Prostate gland (tissue), 2 donors: ENCODE results near the gene NUDCD3. TPM values are rescaled to one million over a fixed set of nuclear protein-coding genes. Genes with fewer than 3 reads are reported as not detected.

ENCODE experiments used
- DNase-seq: peaks from one replicate; pipeline ENCODE4 v3.0.0-alpha.2; 2019; ENCODE audit warnings: low spot score
- H3K27ac ChIP-seq, 2 donors: fragments of 200-600 bp; sonication (generic); 2 replicates each; pipeline ENCODE4 v1.5.1; 2017 to 2019
- H3K27me3 ChIP-seq: fragments of 200-600 bp; sonication (generic); replicated peaks from 2 replicates; pipeline ENCODE4 v1.5.1; 2019; ENCODE audit not compliant: insufficient read depth
- H3K36me3 ChIP-seq, 2 donors: fragments of 200-600 bp; sonication (generic); 1 replicate in 1 of 2; 2 replicates in 1 of 2; pipeline versions ENCODE4 v1.5.1 to v1.8.1; 2017 to 2019
- H3K4me1 ChIP-seq: fragments of 200-600 bp; sonication (generic); replicated peaks from 2 replicates; pipeline ENCODE4 v1.5.1; 2019
- H3K4me3 ChIP-seq, 2 donors: fragments of 200-600 bp; sonication (generic); 2 replicates each; pipeline ENCODE4 v1.5.1; 2017 to 2019
- H3K9me3 ChIP-seq: fragments of 200-600 bp; sonication (generic); 2 replicates; pipeline ENCODE4 v1.5.1; 2017
- CTCF ChIP-seq, 4 experiments: fragments of 200-600 bp in 2 of 4; fragments of 450-650 bp in 2 of 4; sonication (generic) in 2 of 4; IDR thresholded peaks; 1 replicate in 3 of 4; 2 replicates in 1 of 4; pipeline ENCODE4 v1.5.1; 2016 to 2019; ENCODE audit warnings: antibody characterized with exemption in 4 of 4, mild to moderate bottlenecking in 2 of 4, moderate library complexity in 2 of 4
- POLR2A ChIP-seq: fragments of 450-650 bp; IDR thresholded peaks from one replicate; pipeline ENCODE4 v1.6.1; 2016; ENCODE audit warnings: antibody characterized with exemption, mild to moderate bottlenecking
- POLR2AphosphoS5 ChIP-seq: sonication (generic); formaldehyde crosslinking; IDR thresholded peaks from one replicate; pipeline ENCODE4 v1.6.1; 2017; ENCODE audit warnings: antibody characterized with exemption
- WGBS: methylation state at CpG from one replicate; pipeline ENCODE4 v1.1.5; 2018; 5-methylcytosine and 5-hydroxymethylcytosine counted together
- intact Hi-C: fragments of 100-400 bp; cut with DNase I; formaldehyde crosslinking; loops from one replicate; pipeline ENCODE4 v1.14.2; 2022
- total RNA-seq, 2 donors: library from RNA; depleted of rRNA; stranded (reverse); fragments of >200 nt; gene quantifications; one replicate each; pipeline ENCODE4 v1.1.0, GENCODE V29; 2016

NUDCD3 gene
- total RNA-seq, 2 donors from 2014 or later = 55.2 to 55.9 TPM

GRCh38 chr7:44533301-44534055 is 43.0 kb upstream of the NUDCD3 start:
- 85% methylated on average over 4 of the region's 8 CpGs for WGBS
- Histone ChIP-seq H3K27ac (no peak overlapping the region), H3K36me3 (no peaks in the 10 kb centered on the region), H3K4me3 (no peak overlapping the region), H3K27me3 (no peaks in the 10 kb centered on the region), H3K4me1 (no peaks in the 10 kb centered on the region), H3K9me3 (no peaks in the 10 kb centered on the region)
- no peak for DNase-seq
- TF ChIP-seq POLR2AphosphoS5 (no peak), CTCF (IDR thresholded peaks at IDR 0.05) (no peak), POLR2A (no peak)
- intact Hi-C loops = no loop called here

GRCh38 chr7:44531421-44532380 is 41.2 kb upstream of the NUDCD3 start:
- DNase-seq = no peak
- no peak for TF ChIP-seq POLR2AphosphoS5
- TF ChIP-seq CTCF (IDR thresholded peaks at IDR 0.05) = no peak
- TF ChIP-seq POLR2A = no peak
- 84% methylated on average over 17 of the region's 17 CpGs for WGBS
- no peak overlapping the region for H3K27ac ChIP-seq
- no peaks in the 10 kb centered on the region for H3K27me3 ChIP-seq
- intact Hi-C loops = no loop called here
- H3K9me3 ChIP-seq = no peaks in the 10 kb centered on the region
- no peaks in the 10 kb centered on the region for H3K36me3 ChIP-seq
- H3K4me1 ChIP-seq = no peaks in the 10 kb centered on the region
- H3K4me3 ChIP-seq = no peak overlapping the region

GRCh38 chr7:44530990-44531389 is 40.5 kb upstream of the NUDCD3 start:
- intact Hi-C loops = no loop called here
- 72% methylated on average over 10 of the region's 10 CpGs for WGBS
- no peaks in the 10 kb centered on the region for H3K4me1 ChIP-seq
- no peaks in the 10 kb centered on the region for H3K9me3 ChIP-seq
- no peaks in the 10 kb centered on the region for H3K36me3 ChIP-seq
- no peak for DNase-seq
- no peak overlapping the region for H3K27ac ChIP-seq
- H3K27me3 ChIP-seq = no peaks in the 10 kb centered on the region
- H3K4me3 ChIP-seq = no peak overlapping the region
- TF ChIP-seq POLR2A (no peak), POLR2AphosphoS5 (no peak), CTCF (IDR thresholded peaks at IDR 0.05) (no peak)

- Histone ChIP-seq H3K4me3 (no peak overlapping the region), H3K36me3 (no peaks in the 10 kb centered on the region), H3K9me3 (no peaks in the 10 kb centered on the region), H3K27ac (no peak overlapping the region), H3K27me3 (no peaks in the 10 kb centered on the region), H3K4me1 (no peaks in the 10 kb centered on the region)
- no peak for DNase-seq
- intact Hi-C loops = no loop called here
- 82% methylated on average over 3 of the region's 3 CpGs for WGBS
- no peak for TF ChIP-seq CTCF (IDR thresholded peaks at IDR 0.05)
- no peak for TF ChIP-seq POLR2AphosphoS5
- no peak for TF ChIP-seq POLR2A
These were observed 34.4 kb upstream of the NUDCD3 start for GRCh38 chr7:44524811-44525388.
